ENCODE measurements around the gene UTP18. TPM values are rescaled to one million over a fixed set of nuclear protein-coding genes. Genes with fewer than 3 reads are reported as not detected.
A peak's percentile ranks its signal among the peaks of the same experiment; 100 is the strongest.

Gene UTP18
- total and polyA plus RNA-seq, 9 of the 15 experiments (the other 6 are each of a cell fraction or from before 2014, with no cell fraction given) = 31.1 to 99.2 (median 66.7) TPM

DNA sequence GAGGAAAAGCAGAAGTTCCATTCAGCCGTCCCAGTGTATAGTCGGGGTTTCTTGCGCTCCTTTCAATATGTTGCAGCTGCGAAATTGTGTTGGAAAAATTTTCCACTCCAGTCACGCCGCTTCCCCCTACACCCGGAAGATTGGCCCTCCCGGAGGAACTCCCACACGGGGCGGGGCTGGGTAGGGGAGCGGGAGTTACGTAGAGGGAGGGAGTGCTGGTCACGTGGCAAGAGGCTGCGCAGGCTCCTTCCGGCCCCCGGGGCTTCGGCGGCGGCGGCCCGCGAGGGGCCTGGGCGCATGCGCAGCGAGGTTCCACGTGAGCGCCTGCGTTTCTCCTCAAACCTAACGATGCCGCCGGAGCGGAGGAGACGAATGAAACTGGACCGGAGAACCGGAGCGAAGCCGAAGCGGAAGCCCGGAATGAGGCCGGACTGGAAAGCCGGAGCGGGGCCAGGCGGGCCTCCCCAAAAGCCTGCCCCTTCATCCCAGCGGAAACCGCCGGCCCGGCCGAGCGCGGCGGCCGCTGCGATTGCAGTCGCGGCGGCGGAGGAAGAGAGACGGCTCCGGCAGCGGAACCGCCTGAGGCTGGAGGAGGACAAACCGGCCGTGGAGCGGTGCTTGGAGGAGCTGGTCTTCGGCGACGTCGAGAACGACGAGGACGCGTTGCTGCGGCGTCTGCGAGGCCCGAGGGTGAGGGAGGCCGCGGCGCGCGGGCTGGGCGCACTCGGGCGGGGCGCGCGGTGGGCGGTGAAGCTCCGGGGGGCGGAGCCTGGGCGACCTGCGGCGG, at the start of gene UTP18 (continued):
- TF ChIP-seq, protein P1, sequence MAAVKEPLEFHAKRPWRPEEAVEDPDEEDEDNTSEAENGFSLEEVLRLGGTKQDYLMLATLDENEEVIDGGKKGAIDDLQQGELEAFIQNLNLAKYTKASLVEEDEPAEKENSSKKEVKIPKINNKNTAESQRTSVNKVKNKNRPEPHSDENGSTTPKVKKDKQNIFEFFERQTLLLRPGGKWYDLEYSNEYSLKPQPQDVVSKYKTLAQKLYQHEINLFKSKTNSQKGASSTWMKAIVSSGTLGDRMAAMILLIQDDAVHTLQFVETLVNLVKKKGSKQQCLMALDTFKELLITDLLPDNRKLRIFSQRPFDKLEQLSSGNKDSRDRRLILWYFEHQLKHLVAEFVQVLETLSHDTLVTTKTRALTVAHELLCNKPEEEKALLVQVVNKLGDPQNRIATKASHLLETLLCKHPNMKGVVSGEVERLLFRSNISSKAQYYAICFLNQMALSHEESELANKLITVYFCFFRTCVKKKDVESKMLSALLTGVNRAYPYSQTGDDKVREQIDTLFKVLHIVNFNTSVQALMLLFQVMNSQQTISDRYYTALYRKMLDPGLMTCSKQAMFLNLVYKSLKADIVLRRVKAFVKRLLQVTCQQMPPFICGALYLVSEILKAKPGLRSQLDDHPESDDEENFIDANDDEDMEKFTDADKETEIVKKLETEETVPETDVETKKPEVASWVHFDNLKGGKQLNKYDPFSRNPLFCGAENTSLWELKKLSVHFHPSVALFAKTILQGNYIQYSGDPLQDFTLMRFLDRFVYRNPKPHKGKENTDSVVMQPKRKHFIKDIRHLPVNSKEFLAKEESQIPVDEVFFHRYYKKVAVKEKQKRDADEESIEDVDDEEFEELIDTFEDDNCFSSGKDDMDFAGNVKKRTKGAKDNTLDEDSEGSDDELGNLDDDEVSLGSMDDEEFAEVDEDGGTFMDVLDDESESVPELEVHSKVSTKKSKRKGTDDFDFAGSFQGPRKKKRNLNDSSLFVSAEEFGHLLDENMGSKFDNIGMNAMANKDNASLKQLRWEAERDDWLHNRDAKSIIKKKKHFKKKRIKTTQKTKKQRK (IDR thresholded peaks at IDR 0.05; ENCODE audit: borderline replicate concordance, low read depth, low read length) = no peak
- peak; percentile 19; the same call in 1 of the 2 replicates for TF ChIP-seq TEAD4 (IDR thresholded peaks at IDR 0.05; ENCODE audit: low read length)
- no peak for TF ChIP-seq TEAD4 (CRISPR knock-in tag; IDR thresholded peaks at IDR 0.05; ENCODE audit: borderline replicate concordance)
- peak; percentile 56; the same call in 1 of the 2 replicates for TF ChIP-seq SMAD4 (CRISPR knock-in tag; conservative IDR thresholded peaks at IDR 0.05)
- no peak for TF ChIP-seq ZNF444 (CRISPR knock-in tag; IDR thresholded peaks at IDR 0.05)
- TF ChIP-seq MYC (IDR thresholded peaks at IDR 0.05; ENCODE audit: low read depth, low read length) = peak; percentile 89
- peak; percentile 90; the same call in 1 of the 2 replicates for TF ChIP-seq MYC (CRISPR knock-in tag; IDR thresholded peaks at IDR 0.05; ENCODE audit: borderline replicate concordance, low read depth)
- peak; percentile 98 for TF ChIP-seq FOXM1 (IDR thresholded peaks at IDR 0.05; ENCODE audit: low read depth)
- no peak; the same call in 1 of the 2 replicates for TF ChIP-seq FOXM1 (CRISPR knock-in tag; IDR thresholded peaks at IDR 0.05; ENCODE audit: low read depth)
- TF ChIP-seq NRF1 (conservative IDR thresholded peaks at IDR 0.05 in 1 of 2, IDR thresholded peaks at IDR 0.05 in 1 of 2) = peak; percentile 99
- TF ChIP-seq ZNF766 (CRISPR knock-in tag; conservative IDR thresholded peaks at IDR 0.05) = 0 out of 2 replicates have a peak, but pooled peaks have one; percentile 7
- TF ChIP-seq RBM22 (IDR thresholded peaks at IDR 0.05; ENCODE audit: low read depth, low read length, poor library complexity, severe bottlenecking) = no peak
- TF ChIP-seq, protein P2, sequence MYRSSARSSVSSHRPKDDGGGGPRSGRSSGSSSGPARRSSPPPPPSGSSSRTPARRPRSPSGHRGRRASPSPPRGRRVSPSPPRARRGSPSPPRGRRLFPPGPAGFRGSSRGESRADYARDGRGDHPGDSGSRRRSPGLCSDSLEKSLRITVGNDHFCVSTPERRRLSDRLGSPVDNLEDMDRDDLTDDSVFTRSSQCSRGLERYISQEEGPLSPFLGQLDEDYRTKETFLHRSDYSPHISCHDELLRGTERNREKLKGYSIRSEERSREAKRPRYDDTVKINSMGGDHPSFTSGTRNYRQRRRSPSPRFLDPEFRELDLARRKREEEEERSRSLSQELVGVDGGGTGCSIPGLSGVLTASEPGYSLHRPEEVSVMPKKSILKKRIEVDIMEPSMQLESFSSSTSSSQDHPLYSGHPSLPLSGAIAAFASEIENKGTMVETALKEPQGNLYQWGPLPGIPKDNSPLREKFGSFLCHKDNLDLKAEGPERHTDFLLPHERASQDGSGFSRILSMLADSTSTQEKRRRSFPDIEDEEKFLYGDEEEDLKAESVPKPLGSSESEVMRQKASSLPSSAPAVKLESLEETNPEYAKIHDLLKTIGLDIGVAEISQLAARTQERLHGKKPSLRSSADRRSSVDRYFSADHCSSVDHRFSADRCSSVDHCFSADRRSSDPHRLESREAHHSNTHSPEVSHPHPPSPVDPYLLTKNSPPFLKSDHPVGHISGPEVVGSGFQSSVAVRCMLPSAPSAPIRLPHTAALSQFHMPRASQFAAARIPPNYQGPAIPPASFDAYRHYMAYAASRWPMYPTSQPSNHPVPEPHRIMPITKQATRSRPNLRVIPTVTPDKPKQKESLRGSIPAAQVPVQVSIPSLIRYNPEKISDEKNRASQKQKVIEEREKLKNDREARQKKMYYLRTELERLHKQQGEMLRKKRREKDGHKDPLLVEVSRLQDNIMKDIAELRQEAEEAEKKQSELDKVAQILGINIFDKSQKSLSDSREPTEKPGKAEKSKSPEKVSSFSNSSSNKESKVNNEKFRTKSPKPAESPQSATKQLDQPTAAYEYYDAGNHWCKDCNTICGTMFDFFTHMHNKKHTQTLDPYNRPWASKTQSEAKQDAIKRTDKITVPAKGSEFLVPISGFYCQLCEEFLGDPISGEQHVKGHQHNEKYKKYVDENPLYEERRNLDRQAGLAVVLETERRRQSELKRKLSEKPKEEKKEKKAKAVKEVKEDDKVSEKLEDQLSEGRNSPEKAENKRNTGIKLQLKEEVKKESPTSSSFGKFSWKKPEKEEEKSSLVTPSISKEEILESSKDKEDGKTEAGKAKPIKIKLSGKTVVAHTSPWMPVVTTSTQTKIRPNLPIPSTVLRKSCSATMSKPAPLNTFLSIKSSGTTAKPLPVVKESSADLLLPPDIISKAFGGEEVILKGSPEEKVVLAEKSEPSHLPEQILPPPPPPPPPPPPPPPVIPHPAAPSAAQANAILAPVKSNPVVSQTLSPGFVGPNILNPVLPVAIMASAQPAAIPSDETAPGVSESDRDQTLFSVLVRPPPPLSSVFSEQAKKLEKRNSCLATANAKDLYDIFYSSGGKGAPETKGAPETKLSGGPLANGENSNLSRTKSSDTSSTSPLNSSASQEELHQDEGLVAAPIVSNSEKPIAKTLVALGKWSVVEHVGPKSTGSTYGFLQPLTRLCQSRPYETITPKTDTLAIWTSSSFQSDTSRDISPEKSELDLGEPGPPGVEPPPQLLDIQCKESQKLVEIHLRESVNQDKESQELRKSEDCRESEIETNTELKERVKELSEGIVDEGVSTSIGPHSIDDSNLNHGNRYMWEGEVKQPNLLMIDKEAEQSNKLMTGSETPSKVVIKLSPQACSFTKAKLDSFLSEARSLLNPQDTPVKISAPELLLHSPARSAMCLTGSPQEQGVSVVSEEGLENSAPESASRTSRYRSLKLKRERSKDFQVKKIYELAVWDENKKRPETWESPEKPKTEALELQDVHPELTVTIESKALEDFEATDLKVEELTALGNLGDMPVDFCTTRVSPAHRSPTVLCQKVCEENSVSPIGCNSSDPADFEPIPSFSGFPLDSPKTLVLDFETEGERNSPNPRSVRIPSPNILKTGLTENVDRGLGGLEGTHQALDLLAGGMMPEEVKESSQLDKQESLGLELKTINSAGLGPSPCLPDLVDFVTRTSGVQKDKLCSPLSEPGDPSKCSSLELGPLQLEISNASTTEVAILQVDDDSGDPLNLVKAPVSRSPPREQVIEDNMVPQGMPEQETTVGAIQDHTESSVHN (IDR thresholded peaks at IDR 0.05; ENCODE audit: borderline replicate concordance in 1 of 2, low read depth in 1 of 2) = peak in 1 of 2 experiments; percentile 74; a peak in 2 of 4 replicates
